HG03558 (cell line): Measurements from ENCODE around the gene EXOSC7.

Experiments
- ATAC-seq: cut with Tn5 transposase; IDR thresholded peaks from one replicate; pipeline ENCODE4 v1.9.1; 2021; ENCODE audit warnings: moderate number of reproducible peaks; ENCODE audit not compliant: unreplicated experiment; ENCODE audit errors: extremely low read depth

The EXOSC7 gene

GRCh38 chr3:44991326-44991725 is 15.3 kb downstream of the EXOSC7 start:
- ATAC-seq, result no peak

GRCh38 chr3:44992555-44993470 is 16.8 kb downstream of the EXOSC7 start:
- ATAC-seq, result no peak

GRCh38 chr3:44993471-44994205 is 17.6 kb downstream of the EXOSC7 start:
- ATAC-seq, result no peak

GRCh38 chr3:44995142-44995770 is 19.2 kb downstream of the EXOSC7 start:
- no peak for ATAC-seq

DNA sequence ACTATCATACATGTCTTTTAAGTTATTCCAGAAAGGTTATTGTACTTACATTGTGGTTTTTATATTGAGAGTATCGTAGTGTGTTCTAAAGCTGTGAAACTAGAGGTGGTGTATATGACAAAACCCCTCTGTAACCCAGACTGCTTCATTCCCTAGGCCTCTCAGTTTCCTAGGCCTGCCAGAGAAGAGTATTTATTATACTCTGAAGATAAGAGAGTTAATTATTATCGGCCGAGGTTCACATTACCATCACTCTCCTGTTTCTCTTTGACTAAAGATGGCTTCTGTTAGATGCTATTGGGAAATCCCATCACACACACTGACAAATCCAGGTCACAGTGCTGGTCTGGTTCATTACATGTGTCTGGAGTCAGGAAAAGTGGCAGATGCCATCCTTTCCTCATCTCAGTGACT is 20.5 kb downstream of the EXOSC7 start:
- no peak for ATAC-seq

GRCh38 chr3:44999782-45000181 is 23.7 kb downstream of the EXOSC7 start:
- no peak for ATAC-seq

GRCh38 chr3:45000823-45001222 is 24.8 kb downstream of the EXOSC7 start:
- no peak for ATAC-seq

DNA sequence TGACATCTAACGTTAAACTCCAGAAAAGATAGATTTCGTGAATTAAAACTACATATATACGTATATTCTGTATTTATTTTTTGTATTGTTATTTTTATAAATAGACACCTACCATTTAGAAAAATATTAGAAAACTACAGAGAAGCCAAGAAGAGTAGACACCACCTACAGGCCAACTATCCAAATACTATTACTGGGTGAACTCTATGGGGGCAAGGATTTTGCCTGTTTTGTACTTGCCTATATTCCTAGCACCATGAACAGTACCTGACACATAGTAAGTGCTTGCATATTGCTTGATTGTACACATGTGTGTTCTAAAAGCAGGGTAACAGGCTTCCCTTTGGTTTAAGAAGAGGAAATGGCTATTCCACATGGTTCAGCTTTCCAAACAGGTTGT is 25.7 kb downstream of the EXOSC7 start:
- no peak for ATAC-seq

GRCh38 chr3:45002139-45002660 is 26.2 kb downstream of the EXOSC7 start:
- ATAC-seq, result no peak

DNA sequence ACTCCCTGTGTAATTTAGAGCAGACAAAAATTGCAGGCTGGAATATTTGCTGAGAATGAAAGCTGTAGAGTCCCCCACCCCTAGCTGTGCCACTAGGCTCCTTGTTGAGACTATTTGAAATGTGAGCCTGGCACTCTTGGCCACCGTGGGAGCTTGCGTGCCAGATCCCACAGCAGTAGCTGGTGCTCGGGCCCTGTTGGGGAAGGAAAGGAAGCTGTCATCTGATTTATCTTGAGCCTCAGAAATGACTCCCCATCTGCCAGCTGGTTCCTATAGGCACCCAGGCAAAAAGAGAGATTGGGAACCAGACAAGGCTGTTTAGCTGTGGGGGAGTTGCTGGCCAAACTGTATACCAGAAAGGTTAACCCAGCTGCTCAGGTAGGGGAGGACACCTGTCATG is 26.7 kb downstream of the EXOSC7 start:
- ATAC-seq, result no peak

GRCh38 chr3:45003406-45003805 is 27.4 kb downstream of the EXOSC7 start:
- ATAC-seq, result no peak

DNA sequence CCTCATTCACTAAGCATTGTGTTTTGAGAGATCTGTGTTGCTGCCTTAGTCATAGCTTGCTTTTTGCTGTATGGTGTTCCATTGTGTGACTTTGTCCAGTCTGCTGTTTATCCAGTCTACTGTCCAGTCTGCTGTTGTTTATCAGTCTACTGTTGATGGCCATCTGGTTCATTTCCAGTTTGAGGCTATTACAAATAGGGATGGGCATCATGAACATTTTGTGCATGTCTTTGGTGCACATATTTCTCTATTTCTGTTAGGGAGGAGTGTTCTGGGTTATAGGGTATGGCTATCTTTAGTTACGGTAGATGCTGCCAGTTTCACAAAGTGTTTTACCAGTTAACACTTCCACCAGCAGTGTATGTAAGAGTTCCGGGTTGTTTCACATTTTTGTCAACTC is 27.8 kb downstream of the EXOSC7 start:
- ATAC-seq, result no peak

- ATAC-seq, result no peak
Measured at GRCh38 chr3:45007091-45007490, 31.0 kb downstream of the EXOSC7 start.

GRCh38 chr3:45008117-45008516 is 32.1 kb downstream of the EXOSC7 start:
- ATAC-seq, result no peak

DNA sequence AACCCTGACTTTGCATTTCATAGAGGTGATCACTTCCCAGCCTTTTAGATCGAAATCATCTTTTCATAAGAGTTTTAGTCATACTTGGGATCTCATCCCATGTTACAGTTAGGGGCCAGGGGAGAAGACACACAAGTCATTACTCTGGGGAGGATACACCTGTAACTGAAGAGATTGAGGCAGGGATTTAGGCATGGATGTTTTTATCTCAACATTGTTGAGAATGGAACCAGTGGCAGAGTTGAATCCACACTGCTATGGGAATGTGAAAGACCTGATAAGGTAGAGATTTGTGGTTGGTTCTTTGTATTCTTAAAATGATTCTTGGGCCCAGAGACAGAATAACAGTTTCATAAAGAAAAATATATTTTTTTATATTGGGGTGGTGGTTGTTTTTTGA is 33.8 kb downstream of the EXOSC7 start:
- ATAC-seq, result no peak

- ATAC-seq, result no peak
Measured at GRCh38 chr3:45010811-45011333, 34.8 kb downstream of the EXOSC7 start.

- no peak for ATAC-seq
Measured at GRCh38 chr3:45011756-45012508, 35.9 kb downstream of the EXOSC7 start.

DNA sequence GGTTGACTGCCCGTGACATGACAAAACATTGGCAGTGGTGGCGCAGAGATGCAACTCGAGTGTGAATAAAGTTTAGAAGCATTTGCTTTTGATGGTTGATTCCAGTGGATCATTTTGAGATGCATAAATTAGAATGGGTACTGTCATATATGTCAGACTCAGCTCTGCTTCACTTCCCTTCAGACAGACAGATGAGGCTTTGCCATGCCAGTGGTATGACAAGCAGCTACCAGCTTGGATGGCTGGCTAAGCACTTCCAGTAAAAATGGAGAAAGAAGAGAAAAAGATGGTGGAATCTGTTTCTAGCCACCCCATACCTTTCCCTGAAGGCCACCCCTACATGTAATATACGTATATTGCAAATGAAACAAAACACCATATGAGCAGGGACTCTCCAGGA is 36.5 kb downstream of the EXOSC7 start:
- ATAC-seq, result no peak

GRCh38 chr3:45016916-45017315 is 40.9 kb downstream of the EXOSC7 start:
- no peak for ATAC-seq

GRCh38 chr3:45017821-45018220 is 41.8 kb downstream of the EXOSC7 start:
- ATAC-seq, result no peak
